GM23248 (cell line): Measurements from ENCODE around the gene MIER2. TPM values are rescaled to one million over a fixed set of nuclear protein-coding genes. Genes with fewer than 3 reads are reported as not detected.

Experiments
- DNase-seq: peaks from one replicate; pipeline ENCODE4 v3.0.0-alpha.2; 2015
- H2AFZ ChIP-seq: fragments of 200-600 bp; sonication (generic); 2 replicates; pipeline ENCODE4 v1.6.1; 2016; ENCODE audit warnings: antibody characterized with exemption
- H3F3A ChIP-seq: fragments of 200-600 bp; sonication (generic); 2 replicates; pipeline ENCODE4 v1.6.1; 2016; ENCODE audit warnings: mild to moderate bottlenecking, antibody characterized with exemption, mixed run types; ENCODE audit not compliant: insufficient read depth
- H3K27ac ChIP-seq: fragments of 200-600 bp; sonication (generic); 2 replicates; pipeline ENCODE4 v1.5.1; 2016; ENCODE audit warnings: mild to moderate bottlenecking
- H3K27me3 ChIP-seq: fragments of 200-600 bp; sonication (generic); replicated peaks from 2 replicates; pipeline ENCODE4 v1.6.1; 2016; ENCODE audit warnings: mild to moderate bottlenecking; ENCODE audit not compliant: insufficient read depth
- H3K36me3 ChIP-seq: fragments of 200-600 bp; sonication (generic); 2 replicates; pipeline ENCODE4 v1.6.1; 2016; ENCODE audit warnings: low read depth, mild to moderate bottlenecking
- H3K4me1 ChIP-seq: fragments of 200-600 bp; sonication (generic); 2 replicates; pipeline ENCODE4 v1.6.1; 2016; ENCODE audit warnings: mild to moderate bottlenecking; ENCODE audit not compliant: insufficient read depth
- H3K4me2 ChIP-seq: fragments of 200-600 bp; sonication (generic); one replicate; pipeline ENCODE4 v1.6.1; 2016; ENCODE audit warnings: mild to moderate bottlenecking; ENCODE audit not compliant: unreplicated experiment
- H3K4me3 ChIP-seq: fragments of 200-600 bp; sonication (generic); 2 replicates; pipeline ENCODE4 v1.5.1; 2016; ENCODE audit warnings: mild to moderate bottlenecking
- H3K79me2 ChIP-seq: fragments of 200-600 bp; sonication (generic); 2 replicates; pipeline ENCODE4 v1.6.1; 2016; ENCODE audit warnings: mild to moderate bottlenecking; ENCODE audit not compliant: insufficient read depth
- H3K9ac ChIP-seq: fragments of 200-600 bp; sonication (generic); 2 replicates; pipeline ENCODE4 v1.6.1; 2016; ENCODE audit warnings: mild to moderate bottlenecking
- H3K9me2 ChIP-seq: fragments of 200-600 bp; sonication (generic); 2 replicates; pipeline ENCODE4 v1.6.1; 2016; ENCODE audit warnings: mixed run types, mild to moderate bottlenecking, moderate library complexity; ENCODE audit not compliant: insufficient read depth
- H3K9me3 ChIP-seq: fragments of 200-600 bp; sonication (generic); one replicate; pipeline ENCODE4 v1.6.1; 2017; ENCODE audit warnings: low read depth
- H4K20me1 ChIP-seq: fragments of 200-600 bp; sonication (generic); 2 replicates; pipeline ENCODE4 v1.6.0; 2016; ENCODE audit not compliant: insufficient read depth
- EZH2 ChIP-seq: fragments of 200-600 bp; sonication (generic); IDR thresholded peaks from 2 replicates; pipeline ENCODE4 v1.6.1; 2018; ENCODE audit warnings: antibody characterized with exemption, mild to moderate bottlenecking; ENCODE audit not compliant: insufficient read depth, poor library complexity, severe bottlenecking
- EZH2phosphoT487 ChIP-seq: fragments of 200-600 bp; sonication (generic); IDR thresholded peaks from 2 replicates; pipeline ENCODE4 v1.6.1; 2018; ENCODE audit warnings: antibody characterized with exemption, moderate library complexity, mild to moderate bottlenecking, low read depth; ENCODE audit not compliant: insufficient read depth
- WGBS, 2 experiments: methylation state at CpG; one replicate each; pipeline ENCODE4 v1.1.6; 2015 to 2017; ENCODE audit warnings: low lambda C conversion rate in 2 of 2, low coverage in 1 of 2; ENCODE audit errors: missing lambda C conversion rate in 2 of 2; 5-methylcytosine and 5-hydroxymethylcytosine counted together
- in situ Hi-C: fragments of 300-500 bp; cut with MboI; formaldehyde crosslinking; loops from 2 replicates; pipeline ENCODE4 v1.15.0; 2020
- polyA plus RNA-seq: library from polyadenylated mRNA; unstranded; fragments of >200 nt; fragmentation: Nextera tagmentation; extraction: Ambion mirVana; gene quantifications from 2 replicates; pipeline ENCODE4 v1.2.1, GENCODE V29; 2016
- total RNA-seq: library from RNA; depleted of rRNA; stranded (reverse); fragments of >200 nt; shearing (Covaris generic); gene quantifications from 2 replicates; pipeline ENCODE4 v1.2.3, GENCODE V29; 2014

Gene MIER2
- total and polyA plus RNA-seq, 2 experiments from 2014 or later, result 11.8 to 30.7 TPM

DNA sequence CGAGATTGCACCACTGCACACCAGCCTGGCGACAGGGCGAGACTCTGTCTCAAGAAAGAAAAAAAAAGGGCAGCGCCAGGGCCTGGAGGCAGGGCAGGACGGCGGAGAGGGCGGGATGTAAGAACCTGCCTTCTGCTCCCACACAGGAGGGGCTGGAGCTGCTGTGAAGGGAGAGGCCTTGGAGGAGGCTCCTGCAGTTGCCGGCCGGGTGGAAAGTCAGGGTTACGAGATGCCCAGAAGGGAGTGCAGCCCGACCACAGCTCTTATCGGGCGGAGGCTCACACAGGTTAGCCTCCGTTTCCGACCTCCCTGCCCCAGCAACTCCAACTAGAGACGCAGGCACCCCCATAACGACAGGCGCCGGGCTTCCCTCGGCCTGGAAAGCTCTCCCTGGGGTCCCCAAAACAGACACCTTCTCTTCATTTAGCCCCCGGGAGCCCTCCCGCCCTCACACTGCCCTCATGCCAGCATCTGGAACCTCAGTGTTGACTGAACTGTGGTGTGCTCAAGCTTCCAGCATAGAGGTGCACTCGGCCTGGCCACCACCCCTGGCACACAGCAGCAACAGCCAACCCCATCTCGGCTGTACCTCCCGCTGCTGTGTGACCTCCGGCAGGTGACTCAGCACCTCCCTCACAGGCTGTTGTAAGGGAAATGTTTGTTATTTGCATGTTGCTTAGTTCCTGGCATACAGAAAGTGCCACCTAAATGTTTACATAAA, 54.8 kb downstream of the MIER2 start:
- Histone ChIP-seq H3K27me3 (peaks cover 17% of the 10 kb centered on the region; the same call in 1 of the 2 replicates), H3K36me3 (no peaks in the 10 kb centered on the region), H3K4me1 (no peaks in the 10 kb centered on the region; the same call in 1 of the 2 replicates), H3K4me3 (no peak overlapping the region), H2AFZ (no peak overlapping the region), H3K4me2 (no peak overlapping the region), H3K79me2 (no peaks in the 10 kb centered on the region), H4K20me1 (no peaks in the 10 kb centered on the region), H3K9me3 (no peaks in the 10 kb centered on the region), H3K27ac (no peak overlapping the region), H3K9ac (peak overlapping the region; percentile 51; the same call in 1 of the 2 replicates), H3F3A (no peaks in the 10 kb centered on the region), H3K9me2 (no peaks in the 10 kb centered on the region)
- no peak for TF ChIP-seq EZH2
- TF ChIP-seq EZH2phosphoT487, result no peak
- peak; percentile 81 for DNase-seq
- 41 to 43% methylated on average over 24 to 26 of the region's 26 CpGs for WGBS, 2 experiments
- in situ Hi-C loops, result no loop called here

DNA sequence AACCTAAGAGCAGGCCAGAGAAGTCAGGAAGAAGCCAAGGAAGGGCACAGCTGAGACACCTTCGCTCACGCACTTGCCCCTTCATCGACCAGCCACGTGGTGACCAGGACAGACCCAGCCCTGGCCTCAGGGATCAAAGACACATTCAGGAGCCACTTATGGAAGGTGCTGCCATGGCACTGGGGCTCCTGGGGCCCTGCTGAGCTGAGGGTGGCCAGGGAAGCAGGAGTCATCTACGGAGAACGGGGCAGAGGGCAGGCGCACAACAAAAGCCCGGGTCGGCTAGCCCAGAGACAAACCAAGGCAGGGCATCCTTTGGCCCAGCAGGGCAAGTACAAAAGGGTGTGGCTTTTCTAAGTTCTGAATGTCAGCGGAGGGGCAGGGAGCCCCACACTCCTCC, 55.7 kb downstream of the MIER2 start:
- no peak overlapping the region for H3K9ac ChIP-seq
- H3K9me3 ChIP-seq, result no peaks in the 10 kb centered on the region
- no peaks in the 10 kb centered on the region for H3F3A ChIP-seq
- DNase-seq, result no peak
- no peaks in the 10 kb centered on the region for H3K36me3 ChIP-seq
- H3K4me2 ChIP-seq, result no peak overlapping the region
- in situ Hi-C loops, result no loop called here
- H3K4me3 ChIP-seq, result no peak overlapping the region
- H3K27me3 ChIP-seq, result peaks cover 13% of the 10 kb centered on the region; the same call in 1 of the 2 replicates
- 53 to 60% methylated on average over 10 of the region's 10 CpGs for WGBS, 2 experiments
- no peak overlapping the region for H3K27ac ChIP-seq
- H3K79me2 ChIP-seq, result no peaks in the 10 kb centered on the region
- H2AFZ ChIP-seq, result no peak overlapping the region
- no peak for TF ChIP-seq EZH2phosphoT487
- no peak for TF ChIP-seq EZH2
- H3K9me2 ChIP-seq, result no peaks in the 10 kb centered on the region
- no peaks in the 10 kb centered on the region for H4K20me1 ChIP-seq
- H3K4me1 ChIP-seq, result no peaks in the 10 kb centered on the region; the same call in 1 of the 2 replicates

DNA sequence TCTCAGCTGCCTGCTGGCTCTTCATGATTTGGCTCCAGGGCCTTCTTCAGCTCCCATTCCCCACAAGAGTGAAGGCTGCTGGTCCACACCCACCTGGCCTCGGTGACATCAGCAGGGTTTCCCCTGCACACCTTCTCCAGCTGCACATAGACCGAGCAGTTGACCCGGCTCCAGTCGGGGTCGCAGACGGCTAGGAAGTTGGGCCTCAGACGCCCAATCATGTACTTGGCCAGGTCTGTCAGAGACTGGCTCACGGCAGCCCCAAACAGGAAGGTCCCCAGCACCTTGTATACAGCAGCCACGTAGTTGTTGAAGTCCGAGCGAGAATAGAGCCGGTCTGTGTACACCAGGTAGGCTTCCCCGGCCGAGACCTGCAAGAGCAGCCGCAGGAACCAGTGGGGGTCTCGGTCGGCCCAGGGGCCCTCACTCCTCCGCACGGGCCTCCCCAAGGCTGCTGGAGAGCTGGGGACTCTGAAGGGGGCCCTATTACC, 57.2 kb downstream of the MIER2 start:
- in situ Hi-C loops, result no loop called here
- Histone ChIP-seq H3K79me2 (no peaks in the 10 kb centered on the region), H3K27ac (no peak overlapping the region), H3K4me1 (no peaks in the 10 kb centered on the region; the same call in 1 of the 2 replicates), H3K4me3 (no peak overlapping the region), H3F3A (no peaks in the 10 kb centered on the region), H2AFZ (no peak overlapping the region), H3K9ac (no peak overlapping the region), H3K27me3 (peaks cover 5% of the 10 kb centered on the region; the same call in 1 of the 2 replicates), H3K4me2 (no peak overlapping the region), H3K9me3 (no peaks in the 10 kb centered on the region), H4K20me1 (no peaks in the 10 kb centered on the region), H3K36me3 (no peaks in the 10 kb centered on the region), H3K9me2 (no peaks in the 10 kb centered on the region)
- no peak for DNase-seq
- TF ChIP-seq EZH2, result no peak
- no peak for TF ChIP-seq EZH2phosphoT487
- WGBS, 2 experiments, result 83 to 89% methylated on average over 15 to 18 of the region's 19 CpGs

DNA sequence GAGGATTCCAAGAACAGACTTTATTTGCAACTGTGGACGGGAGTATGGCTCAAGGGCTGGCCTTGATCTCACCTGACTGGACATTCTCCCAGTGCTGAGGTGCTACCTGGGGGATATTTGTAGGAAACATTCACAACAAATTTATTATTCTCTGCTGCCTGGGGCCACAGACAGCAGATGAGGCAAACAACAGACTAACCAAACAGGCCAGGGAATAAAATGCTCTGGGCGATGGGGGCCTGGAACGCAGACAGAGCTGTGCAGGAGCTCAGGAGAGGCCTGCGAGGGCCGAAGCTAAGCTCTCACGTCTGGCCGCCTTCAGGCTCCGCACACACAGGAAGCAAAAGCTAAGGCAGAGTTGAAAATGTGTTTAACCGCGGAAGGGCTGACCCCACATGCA, 61.2 kb downstream of the MIER2 start:
- no peaks in the 10 kb centered on the region for H4K20me1 ChIP-seq
- 77 to 83% methylated on average over 10 of the region's 10 CpGs for WGBS, 2 experiments
- no peaks in the 10 kb centered on the region for H3K36me3 ChIP-seq
- no peak overlapping the region for H2AFZ ChIP-seq
- TF ChIP-seq EZH2phosphoT487 (no peak), EZH2 (no peak)
- H3K4me3 ChIP-seq, result no peak overlapping the region
- H3K4me1 ChIP-seq, result no peaks in the 10 kb centered on the region
- no peaks in the 10 kb centered on the region for H3K27me3 ChIP-seq
- no peaks in the 10 kb centered on the region for H3K79me2 ChIP-seq
- in situ Hi-C loops, result no loop called here
- no peaks in the 10 kb centered on the region for H3K9me2 ChIP-seq
- no peaks in the 10 kb centered on the region for H3K9me3 ChIP-seq
- no peak for DNase-seq
- no peak overlapping the region for H3K4me2 ChIP-seq
- H3K9ac ChIP-seq, result no peak overlapping the region
- no peaks in the 10 kb centered on the region for H3F3A ChIP-seq
- H3K27ac ChIP-seq, result no peak overlapping the region
